HCT116 (cell line): Measurements from ENCODE around the gene SLC9A2. TPM values are rescaled to one million over a fixed set of nuclear protein-coding genes. Genes with fewer than 3 reads are reported as not detected.

Source experiments
- ATAC-seq: fragments of 200-7000 bp; cut with Tn5 transposase; 2 replicates; pipeline ENCODE4 v1.9.1; 2020; ENCODE audit warnings: mild to moderate bottlenecking, moderate library complexity
- BruUV-seq: library from RNA; stranded (reverse); fragments of 400-500 nt; replicated peaks from 2 replicates; lab custom pipeline; 2021; lab: Mats Ljungman, UMichigan
- CTCF ChIA-PET: fragments of 300-600 bp; sonication (Branson Sonifier 250); formaldehyde crosslinking; loops from one replicate; lab custom pipeline; 2021; ENCODE audit warnings: antibody characterized with exemption; lab: Charles Lee
- POLR2A ChIA-PET: fragments of 300-600, 350-600 bp; sonication (Branson Sonifier 250); formaldehyde crosslinking; loops from one replicate; lab custom pipeline; 2021; ENCODE audit warnings: antibody characterized with exemption; lab: Charles Lee
- RAD21 ChIA-PET, 2 experiments: fragments of 300-600 bp; sonication (Branson Sonifier 250); formaldehyde crosslinking; loops; one replicate each; lab custom pipeline; 2023; ENCODE audit warnings: low total read pairs in 2 of 2; ENCODE audit not compliant: uncharacterized antibody in 2 of 2, unreplicated experiment in 2 of 2, low non-redundant PET in 1 of 2; lab: Charles Lee
- DNase-seq: peaks from one replicate; pipeline ENCODE4 v3.0.0-alpha.2; 2010; ENCODE audit warnings: low read depth, low spot score
- H2AFZ ChIP-seq: fragments of 200-600 bp; shearing (Covaris generic), sonication (generic); 2 replicates; pipeline ENCODE4 v1.6.1; 2017; ENCODE audit warnings: low read depth, mixed run types, mixed read lengths, antibody characterized with exemption, low read length; ENCODE audit not compliant: poor library complexity, severe bottlenecking
- H3K27ac ChIP-seq: 2 replicates; pipeline ENCODE4 v1.5.1; 2012; ENCODE audit warnings: low read depth, low read length
- H3K27me3 ChIP-seq: fragments of 200-600 bp; sonication (generic); 2 replicates; pipeline ENCODE4 v1.6.1; 2016; ENCODE audit warnings: mixed run types, low read length, mixed read lengths; ENCODE audit not compliant: insufficient read depth
- H3K36me3 ChIP-seq, 2 experiments: fragments of 200-500 bp in 1 of 2; fragments of 200-600 bp in 1 of 2; sonication (Bioruptor generic) in 1 of 2; sonication (generic) in 1 of 2; 2 replicates each; pipeline versions ENCODE4 v1.5.1 to v1.6.1; 2014 to 2016; ENCODE audit warnings: low read length in 2 of 2, inconsistent platforms in 1 of 2, mixed read lengths in 1 of 2, mixed run types in 1 of 2; ENCODE audit not compliant: insufficient read depth in 2 of 2, control insufficient read depth in 1 of 2
- H3K4me1 ChIP-seq, 2 experiments: fragments of 200-600 bp in 1 of 2; sonication (generic) in 1 of 2; 2 replicates each; pipeline versions ENCODE4 v1.5.1 to v1.6.1; 2012 to 2017; ENCODE audit warnings: low read length in 2 of 2, inconsistent platforms in 1 of 2, mild to moderate bottlenecking in 1 of 2, mixed read lengths in 1 of 2, mixed run types in 1 of 2, moderate library complexity in 1 of 2; ENCODE audit not compliant: insufficient read depth in 2 of 2, control insufficient read depth in 1 of 2
- H3K4me2 ChIP-seq: fragments of 200-600 bp; sonication (generic); 2 replicates; pipeline ENCODE4 v1.6.1; 2017; ENCODE audit warnings: mixed run types, low read length, mixed read lengths
- H3K4me3 ChIP-seq, 2 experiments: fragments of 200-600 bp in 1 of 2; sonication (generic) in 1 of 2; replicated peaks in 1 of 2; 2 replicates each; pipeline ENCODE4 v1.5.1; 2011 to 2016; ENCODE audit warnings: low read length in 2 of 2, control low read depth in 1 of 2, low read depth in 1 of 2, mild to moderate bottlenecking in 1 of 2, mixed read lengths in 1 of 2, mixed run types in 1 of 2
- H3K79me2 ChIP-seq: fragments of 200-600 bp; sonication (generic); 2 replicates; pipeline ENCODE4 v1.6.1; 2017; ENCODE audit warnings: mild to moderate bottlenecking, mixed run types, low read length, moderate library complexity, mixed read lengths; ENCODE audit not compliant: insufficient read depth
- H3K9ac ChIP-seq: fragments of 200-600 bp; sonication (generic); 2 replicates; pipeline ENCODE4 v1.6.1; 2016; ENCODE audit warnings: low read length, mixed read lengths
- H3K9me2 ChIP-seq: fragments of 200-600 bp; sonication (generic), shearing (Covaris generic); 2 replicates; pipeline ENCODE4 v1.6.1; 2017; ENCODE audit warnings: mixed run types, mild to moderate bottlenecking, moderate library complexity; ENCODE audit not compliant: insufficient read depth
- H3K9me3 ChIP-seq, 2 experiments: fragments of 200-500 bp in 1 of 2; fragments of 200-600 bp in 1 of 2; sonication (Bioruptor generic) in 1 of 2; sonication (generic) in 1 of 2; 2 replicates each; pipeline ENCODE4 v1.6.1; 2014 to 2017; ENCODE audit warnings: low read length in 2 of 2, mixed read lengths in 2 of 2, inconsistent platforms in 1 of 2, low read depth in 1 of 2, mild to moderate bottlenecking in 1 of 2, mixed run types in 1 of 2, moderate library complexity in 1 of 2; ENCODE audit not compliant: control insufficient read depth in 1 of 2, insufficient read depth in 1 of 2
- H4K20me1 ChIP-seq: fragments of 200-600 bp; sonication (generic), shearing (Covaris generic); 2 replicates; pipeline ENCODE4 v1.6.1; 2017; ENCODE audit warnings: mixed run types, mild to moderate bottlenecking, moderate library complexity; ENCODE audit not compliant: insufficient read depth
- CEBPB ChIP-seq: IDR thresholded peaks from 2 replicates; pipeline ENCODE4 v1.6.1; 2012; ENCODE audit warnings: low read depth
- SP1 ChIP-seq: IDR thresholded peaks from 2 replicates; pipeline ENCODE4 v1.6.1; 2012; ENCODE audit warnings: low read depth
- TCF7L2 ChIP-seq: IDR thresholded peaks from 2 replicates; pipeline ENCODE4 v1.7.0; 2011; ENCODE audit warnings: borderline replicate concordance, inconsistent platforms; ENCODE audit not compliant: insufficient read depth, insufficient read length; ENCODE audit errors: extremely low read depth
- intact Hi-C: fragments of 100-400 bp; cut with micrococcal nuclease; formaldehyde crosslinking; loops from 2 replicates; pipeline ENCODE4 v1.10.0; 2022
- total RNA-seq: library from RNA; stranded (reverse); gene quantifications from one replicate; pipeline ENCODE4 v1.2.1, GENCODE V29; 2021; ENCODE audit not compliant: unreplicated experiment
- TF ChIP-seq, protein P1 (sequence below), 3 experiments: fragments of 200-600 bp in 1 of 3; sonication (generic) in 1 of 3; IDR thresholded peaks in 2 of 3; conservative IDR thresholded peaks in 1 of 3; 2 replicates each; pipeline ENCODE4 v1.5.1; 2012 to 2017; ENCODE audit warnings: low read depth in 2 of 3, low read length in 2 of 3, antibody characterized with exemption in 1 of 3, borderline replicate concordance in 1 of 3, control low read depth in 1 of 3, mild to moderate bottlenecking in 1 of 3, mixed read lengths in 1 of 3, mixed run types in 1 of 3, moderate library complexity in 1 of 3; ENCODE audit not compliant: insufficient read depth in 1 of 3
- TF ChIP-seq, protein P2 (sequence below): IDR thresholded peaks from 2 replicates; pipeline ENCODE4 v1.6.1; 2012

Gene SLC9A2
- total RNA-seq, 1 experiment from 2014 or later: 1.4 TPM

DNA sequence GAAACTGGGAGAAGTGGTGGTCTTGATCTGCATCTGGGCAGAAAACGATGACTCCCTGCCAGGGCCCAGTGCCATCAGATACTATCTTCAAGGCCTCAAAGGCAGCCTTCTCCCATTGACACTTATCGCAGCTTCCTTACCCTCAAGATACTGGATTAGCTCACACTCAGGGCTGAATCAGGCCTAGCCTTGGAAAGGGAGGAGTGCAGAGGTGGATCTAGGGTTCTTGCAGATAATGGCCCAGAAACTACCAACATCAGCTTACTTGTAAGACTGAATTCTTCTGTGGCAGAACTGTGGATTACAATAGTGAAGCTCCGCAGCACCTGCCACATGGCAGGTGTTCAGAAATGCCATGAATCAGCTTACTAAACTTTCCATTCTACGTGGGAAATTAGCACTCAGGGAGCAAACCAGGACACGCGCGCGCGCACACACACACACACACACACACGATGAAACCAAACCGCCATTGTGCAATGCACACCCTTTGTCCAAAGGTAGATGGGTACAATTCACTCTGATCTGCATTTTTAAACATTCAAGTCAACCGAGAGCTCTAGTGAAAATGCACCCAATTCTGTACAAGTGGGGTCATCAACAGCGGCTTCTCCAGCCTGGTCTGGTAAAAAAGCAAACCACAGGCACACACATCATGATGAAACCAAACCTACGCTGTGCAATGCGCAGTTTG lies 116.2 kb downstream of the SLC9A2 start:
- DNase-seq: no peak
- Histone ChIP-seq H3K27me3 (no peaks in the 10 kb centered on the region), H3K9me2 (no peaks in the 10 kb centered on the region), H2AFZ (no peak overlapping the region), H3K27ac (no peak overlapping the region), H4K20me1 (no peaks in the 10 kb centered on the region), H3K4me3 (peak overlapping the region; percentile 87 to 90), H3K79me2 (peaks cover 32% of the 10 kb centered on the region), H3K9me3 (no peaks in the 10 kb centered on the region), H3K9ac (peak overlapping the region; percentile 61), H3K4me1 (peaks cover 7 to 18% of the 10 kb centered on the region in 2 experiments; a peak in 3 of 4 replicates), H3K36me3 (peaks cover 3 to 8% of the 10 kb centered on the region in 2 experiments; a peak in 2 of 4 replicates), H3K4me2 (peak overlapping the region; percentile 92)
- no TSS peak for BruUV-seq
- CTCF ChIA-PET: interaction anchor here (4.3 kb wide), 1 partner anchor 17 kb away, joined by 34 read pairs; no protein-coding TSS in a partner anchor
- intact Hi-C loops: no loop called here
- POLR2A ChIA-PET: no interaction called here
- no peak for ATAC-seq
- RAD21 ChIA-PET: no interaction called here
- TF ChIP-seq CEBPB (0 out of 2 replicates have a peak, but pooled peaks have one; percentile 40), SP1 (no peak), TCF7L2 (no peak)

DNA sequence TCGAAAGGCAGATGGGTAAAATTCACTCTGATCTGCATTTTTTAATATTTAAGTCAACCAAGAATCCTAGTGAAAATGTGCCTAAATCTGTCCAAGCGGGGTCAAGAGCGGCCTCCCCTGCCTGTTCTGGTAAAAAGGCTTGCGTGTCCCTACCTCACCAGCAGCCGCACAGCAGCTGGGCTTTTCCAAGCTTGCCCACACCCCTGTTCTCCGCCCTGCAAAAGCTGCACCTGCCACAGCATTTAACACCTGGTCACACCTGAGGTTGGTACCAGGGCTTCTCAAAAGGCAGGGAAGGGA lies 116.7 kb downstream of the SLC9A2 start:
- CTCF ChIA-PET: interaction anchor here (1.1 to 4.3 kb wide), 2 partner anchors 17 to 70 kb away, joined by 3 to 34 read pairs; no protein-coding TSS in a partner anchor
- peak; percentile 61 for ATAC-seq
- no TSS peak for BruUV-seq
- Histone ChIP-seq H3K79me2 (peaks cover 32% of the 10 kb centered on the region), H3K27me3 (no peaks in the 10 kb centered on the region), H3K36me3 (peaks cover 1 to 5% of the 10 kb centered on the region in 2 experiments; a peak in 2 of 4 replicates), H3K9ac (peak overlapping the region; percentile 61), H4K20me1 (no peaks in the 10 kb centered on the region), H3K9me3 (no peaks in the 10 kb centered on the region), H3K4me2 (peak overlapping the region; percentile 92), H2AFZ (no peak overlapping the region), H3K4me3 (peak overlapping the region; percentile 87 to 90), H3K27ac (peak overlapping the region; percentile 53; the same call in 1 of the 2 replicates), H3K4me1 (peaks cover 7 to 18% of the 10 kb centered on the region in 2 experiments; a peak in 3 of 4 replicates), H3K9me2 (no peaks in the 10 kb centered on the region)
- intact Hi-C loops: no loop called here
- POLR2A ChIA-PET: interaction anchor here (1.5 kb wide), 1 partner anchor 10 kb away, joined by 4 read pairs; no protein-coding TSS in a partner anchor
- no peak for DNase-seq
- RAD21 ChIA-PET: no interaction called here
- TF ChIP-seq TCF7L2 (no peak), SP1 (no peak)
- TF ChIP-seq, protein P1, sequence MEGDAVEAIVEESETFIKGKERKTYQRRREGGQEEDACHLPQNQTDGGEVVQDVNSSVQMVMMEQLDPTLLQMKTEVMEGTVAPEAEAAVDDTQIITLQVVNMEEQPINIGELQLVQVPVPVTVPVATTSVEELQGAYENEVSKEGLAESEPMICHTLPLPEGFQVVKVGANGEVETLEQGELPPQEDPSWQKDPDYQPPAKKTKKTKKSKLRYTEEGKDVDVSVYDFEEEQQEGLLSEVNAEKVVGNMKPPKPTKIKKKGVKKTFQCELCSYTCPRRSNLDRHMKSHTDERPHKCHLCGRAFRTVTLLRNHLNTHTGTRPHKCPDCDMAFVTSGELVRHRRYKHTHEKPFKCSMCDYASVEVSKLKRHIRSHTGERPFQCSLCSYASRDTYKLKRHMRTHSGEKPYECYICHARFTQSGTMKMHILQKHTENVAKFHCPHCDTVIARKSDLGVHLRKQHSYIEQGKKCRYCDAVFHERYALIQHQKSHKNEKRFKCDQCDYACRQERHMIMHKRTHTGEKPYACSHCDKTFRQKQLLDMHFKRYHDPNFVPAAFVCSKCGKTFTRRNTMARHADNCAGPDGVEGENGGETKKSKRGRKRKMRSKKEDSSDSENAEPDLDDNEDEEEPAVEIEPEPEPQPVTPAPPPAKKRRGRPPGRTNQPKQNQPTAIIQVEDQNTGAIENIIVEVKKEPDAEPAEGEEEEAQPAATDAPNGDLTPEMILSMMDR (IDR thresholded peaks at IDR 0.05 in 2 of 3, conservative IDR thresholded peaks at IDR 0.05 in 1 of 3; ENCODE audit: borderline replicate concordance in 1 of 3, insufficient read depth in 1 of 3, low read depth in 2 of 3, low read length in 2 of 3): no peak
- TF ChIP-seq, protein P2, sequence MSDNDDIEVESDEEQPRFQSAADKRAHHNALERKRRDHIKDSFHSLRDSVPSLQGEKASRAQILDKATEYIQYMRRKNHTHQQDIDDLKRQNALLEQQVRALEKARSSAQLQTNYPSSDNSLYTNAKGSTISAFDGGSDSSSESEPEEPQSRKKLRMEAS: peak; percentile 23; the same call in 1 of the 2 replicates
- TF ChIP-seq, all 23 proteins: peak for 1
